Stimulated activated CD4-positive, alpha-beta T cell treated with anti-CD3 and anti-CD28 coated beads, Interleukin-1b, Interleukin-23, amount 100 ng/mL, for 4 hours (primary cell): Measurements from ENCODE around the gene APBA1.
A peak's percentile ranks its signal among the peaks of the same experiment; 100 is the strongest.

ENCODE experiments used
- DNase-seq, 2 donors: peaks; one replicate each; pipeline ENCODE4 v3.0.0-alpha.2; 2020; ENCODE audit warnings: low read depth in 2 of 2

Gene APBA1

GRCh38 chr9:69579032-69579758, 93.0 kb downstream of the APBA1 start:
- no peak for DNase-seq

GRCh38 chr9:69578026-69578425, 94.1 kb downstream of the APBA1 start:
- no peak for DNase-seq

- DNase-seq: no peak
Measured at GRCh38 chr9:69577123-69577522, 95.0 kb downstream of the APBA1 start.

GRCh38 chr9:69574057-69574456, 98.1 kb downstream of the APBA1 start:
- DNase-seq: no peak

GRCh38 chr9:69573651-69574050, 98.5 kb downstream of the APBA1 start:
- no peak for DNase-seq

GRCh38 chr9:69572611-69573010, 99.6 kb downstream of the APBA1 start:
- no peak for DNase-seq

- no peak for DNase-seq
Measured at GRCh38 chr9:69571032-69571431, 101.1 kb downstream of the APBA1 start.

- DNase-seq: no peak
Measured at GRCh38 chr9:69569738-69570451, 102.3 kb downstream of the APBA1 start.

GRCh38 chr9:69564557-69564956, 107.6 kb downstream of the APBA1 start:
- DNase-seq: no peak

- no peak for DNase-seq
Measured at GRCh38 chr9:69559126-69559525, 113.0 kb downstream of the APBA1 start.

GRCh38 chr9:69556707-69557106, 115.5 kb downstream of the APBA1 start:
- no peak for DNase-seq

GRCh38 chr9:69555802-69556201, 116.4 kb downstream of the APBA1 start:
- no peak for DNase-seq

GRCh38 chr9:69554945-69555344, 117.2 kb downstream of the APBA1 start:
- DNase-seq: no peak

GRCh38 chr9:69549310-69550202, 122.6 kb downstream of the APBA1 start:
- peak in 1 of 2 donors; percentile 3 for DNase-seq

GRCh38 chr9:69548681-69549080, 123.5 kb downstream of the APBA1 start:
- no peak for DNase-seq

GRCh38 chr9:69546265-69546664, 125.9 kb downstream of the APBA1 start:
- DNase-seq: no peak

GRCh38 chr9:69542942-69543704, 129.0 kb downstream of the APBA1 start:
- DNase-seq: no peak

- DNase-seq: no peak
Measured at GRCh38 chr9:69542058-69542457, 130.1 kb downstream of the APBA1 start.

GRCh38 chr9:69535911-69536310, 136.3 kb downstream of the APBA1 start:
- DNase-seq: no peak

- no peak for DNase-seq
Measured at GRCh38 chr9:69535286-69535832, 136.8 kb downstream of the APBA1 start.

- no peak for DNase-seq
Measured at GRCh38 chr9:69532396-69532795, 139.8 kb downstream of the APBA1 start.
